Left cardiac atrium (tissue), 4 donors: ENCODE results near the gene COL21A1. TPM values are rescaled to one million over a fixed set of nuclear protein-coding genes. Genes with fewer than 3 reads are reported as not detected.
A peak's percentile ranks its signal among the peaks of the same experiment; 100 is the strongest.
"Not testable (repeated sequence)": the region's sequence is repeated elsewhere in the genome, so short reads cannot be mapped to it uniquely, and the experiment has no call there.

ENCODE experiments used
- ATAC-seq, 2 donors: fragments of 200-7000 bp; cut with Tn5 transposase; one replicate each; pipeline ENCODE4 v1.9.1; 2020; ENCODE audit warnings: mild to moderate bottlenecking in 2 of 2, moderate library complexity in 2 of 2
- DNase-seq: peaks from one replicate; pipeline ENCODE4 v3.0.0-alpha.2; 2020
- intact Hi-C, 2 donors: fragments of 100-400 bp; cut with DNase I; formaldehyde crosslinking; loops; one replicate each; pipeline versions ENCODE4 v1.14.1 to v1.15.1; 2022 to 2023
- total RNA-seq, 2 donors: library from RNA; stranded (reverse); fragmentation: NEBNext Ultra II Directional; extraction: Animal tissue kit (Norgen Biotek cat#: 25700); gene quantifications; one replicate each; pipeline ENCODE4 v1.2.1, GENCODE V29; 2021
- donor health status: DM: no; HTN: yes; CAD: no.
- donor health status: DM: no; HTN: yes; CAD: no; lungs with severe emphysema.
- donor health status: DM: yes; HTN: yes; CAD: no.
- donor health status: Dilated cardiomyopathy.

COL21A1 gene
- total RNA-seq, 2 donors from 2014 or later, result 9.2 to 12.5 TPM

GRCh38 chr6:56037601-56038000, 209.8 kb downstream of the COL21A1 start:
- ATAC-seq (no peak), DNase-seq (no peak)
- intact Hi-C loops, result no loop called here

DNA sequence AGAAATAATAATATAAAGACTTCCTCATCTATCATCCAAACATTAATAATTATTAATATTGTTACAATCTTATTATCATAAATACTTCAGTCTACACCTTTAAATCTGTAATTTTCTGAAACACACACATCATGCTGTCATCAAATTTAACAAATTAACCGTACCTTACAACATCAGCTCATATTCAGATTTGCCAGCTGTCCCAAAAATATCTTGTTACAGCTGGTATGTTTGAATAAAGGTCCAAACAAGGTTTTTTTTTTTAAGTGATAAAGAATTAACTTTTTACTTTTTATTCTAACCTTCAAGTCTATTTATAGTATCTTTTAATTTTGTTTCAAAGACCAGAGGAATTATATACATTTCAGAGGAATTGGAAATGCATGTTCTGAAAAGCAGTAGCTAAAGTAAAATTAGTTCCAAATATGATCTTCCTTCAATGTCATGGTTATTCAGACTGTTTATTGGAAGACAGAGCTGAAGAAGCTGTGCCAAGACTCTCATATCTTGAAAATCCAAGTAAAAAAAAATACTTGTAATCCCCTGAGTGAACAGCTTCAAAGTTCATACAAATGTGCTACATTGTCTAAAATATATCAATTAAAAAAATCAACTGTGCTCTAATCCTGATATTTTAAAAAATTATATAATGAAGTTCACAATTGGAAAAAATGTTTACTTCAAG, 210.3 kb downstream of the COL21A1 start:
- intact Hi-C loops, result no loop called here
- DNase-seq (no peak), ATAC-seq (no peak)

- DNase-seq (no peak), ATAC-seq (no peak)
- intact Hi-C loops, result no loop called here
Observed at GRCh38 chr6:56033401-56033800, 214.0 kb downstream of the COL21A1 start.

DNA sequence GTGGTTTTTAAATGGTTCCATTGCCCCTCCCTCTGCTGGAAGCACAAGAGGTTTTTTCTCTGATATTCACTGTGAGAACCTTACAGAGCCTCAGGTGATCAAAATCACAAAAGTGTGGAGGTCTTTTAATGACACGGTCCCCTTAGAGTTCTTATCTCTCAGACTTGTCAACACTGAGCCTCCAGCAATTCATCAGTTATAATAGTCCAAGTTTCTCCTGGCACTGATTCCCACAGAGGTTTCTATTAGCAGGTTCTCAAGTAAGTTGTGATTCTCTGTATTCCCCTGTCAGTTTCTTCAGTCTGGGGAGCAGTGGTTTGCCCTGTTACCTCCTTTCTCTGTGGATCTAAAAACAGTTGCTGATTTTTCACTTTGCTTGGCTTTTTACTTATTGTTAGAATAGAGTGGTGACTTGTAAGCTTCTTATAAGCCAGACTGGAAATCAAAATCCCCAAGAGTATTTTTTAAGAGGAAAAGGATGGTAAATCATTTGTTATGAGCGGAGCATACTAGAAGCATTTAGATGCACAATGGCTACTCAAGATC, 214.6 kb downstream of the COL21A1 start:
- ATAC-seq, result no peak
- no peak for DNase-seq
- intact Hi-C loops, result no loop called here

GRCh38 chr6:56027865-56028264, 219.5 kb downstream of the COL21A1 start:
- ATAC-seq (no peak), DNase-seq (no peak)
- intact Hi-C loops, result no loop called here

DNA sequence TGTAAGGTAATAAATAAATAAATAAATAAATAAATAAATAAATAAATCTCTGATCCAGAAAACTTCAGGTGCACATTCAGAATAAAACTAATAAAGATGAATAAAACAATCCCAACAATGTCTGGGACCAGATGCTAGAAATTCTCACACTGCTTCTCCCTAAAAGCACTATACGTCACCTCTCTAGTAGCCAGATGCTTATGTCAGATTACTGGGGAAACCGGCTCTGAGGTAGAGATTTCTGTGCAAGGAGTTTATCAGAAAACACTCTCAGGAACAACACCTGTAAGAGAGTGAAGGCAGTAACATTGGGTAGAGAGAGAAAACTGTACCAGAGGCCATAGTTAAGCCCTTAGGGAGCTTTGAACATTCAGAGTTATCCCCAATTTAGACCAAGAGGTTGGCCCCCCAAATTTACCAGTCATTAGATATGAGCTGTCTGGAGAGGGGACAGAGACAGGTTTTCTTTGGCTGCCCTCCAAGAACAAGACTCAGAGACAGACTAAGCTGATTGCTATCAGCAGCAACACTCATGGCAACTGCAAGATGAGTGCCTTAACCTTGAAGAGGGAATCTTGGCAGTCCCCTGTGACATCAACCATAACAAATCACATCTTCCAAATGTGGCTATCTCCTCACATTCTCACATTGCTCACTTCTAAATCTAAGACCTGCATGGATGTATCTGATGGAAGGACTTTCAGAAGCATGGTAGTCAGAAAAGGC, 220.8 kb downstream of the COL21A1 start:
- no peak for ATAC-seq
- DNase-seq, result no peak
- intact Hi-C loops, result no loop called here

DNA sequence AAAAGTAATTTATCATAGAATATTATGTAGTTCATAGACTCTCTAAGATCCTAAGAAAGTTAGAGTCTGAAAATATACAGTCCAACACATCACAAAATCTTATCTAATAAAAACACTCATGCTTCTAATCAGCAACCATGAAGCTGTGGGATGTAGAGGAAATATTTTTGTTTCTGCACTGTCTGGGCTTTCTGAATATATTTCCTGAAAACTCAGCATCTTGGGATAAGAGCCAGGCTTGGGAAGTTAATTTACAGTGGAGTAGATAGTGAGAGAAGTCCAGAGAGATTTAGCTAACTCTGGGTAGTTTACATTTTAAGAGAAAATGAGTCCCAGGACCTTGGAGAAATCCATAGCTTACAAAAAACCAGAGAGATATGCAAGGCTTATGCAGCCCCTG, 221.6 kb downstream of the COL21A1 start:
- DNase-seq (no peak), ATAC-seq (peak in 1 of 2 donors; percentile 41)
- intact Hi-C loops, result no loop called here

- ATAC-seq (peak in 1 of 2 donors; percentile 33), DNase-seq (no peak)
- intact Hi-C loops, result no loop called here
Observed at GRCh38 chr6:56024931-56025330, 222.4 kb downstream of the COL21A1 start.

DNA sequence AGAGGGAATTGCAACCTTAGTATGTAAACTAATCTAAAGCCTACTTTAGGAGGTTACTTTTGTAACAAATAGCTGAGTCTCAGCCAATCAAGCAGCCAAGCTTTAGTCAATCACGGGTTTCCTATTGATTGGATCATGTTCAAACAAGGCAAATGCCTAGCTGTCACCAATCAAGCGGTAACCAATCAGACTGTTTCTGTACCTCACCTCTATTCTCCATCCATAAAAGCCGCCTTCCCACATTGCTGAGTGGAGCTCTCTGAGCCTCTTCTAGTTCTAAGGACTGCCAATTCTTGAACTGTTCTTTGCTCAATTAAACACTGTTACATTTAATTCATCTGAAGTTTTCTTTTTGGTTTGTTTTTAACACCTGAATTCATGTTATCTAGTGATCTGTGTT, 223.6 kb downstream of the COL21A1 start:
- intact Hi-C loops, result no loop called here
- ATAC-seq (no peak), DNase-seq (no peak)

DNA sequence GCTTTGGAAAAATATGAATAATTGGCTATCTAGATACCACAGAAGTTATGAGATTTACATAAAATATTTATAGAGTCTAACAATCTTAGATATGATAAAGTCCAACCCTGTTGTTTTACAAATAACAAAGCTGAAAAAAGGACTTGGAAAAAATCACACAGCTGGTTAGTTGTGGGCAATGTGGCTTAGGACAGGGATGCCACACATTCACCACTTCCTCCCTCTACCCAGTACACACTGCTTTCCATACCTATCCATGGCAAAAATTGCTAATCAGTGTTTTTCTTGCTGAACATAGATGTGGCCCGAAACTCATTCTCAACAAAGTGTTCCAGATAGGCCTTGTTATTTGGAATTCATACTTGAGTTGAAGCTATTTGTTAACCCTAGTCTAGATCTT, 224.7 kb downstream of the COL21A1 start:
- ATAC-seq (no peak), DNase-seq (no peak)
- intact Hi-C loops, result no loop called here

DNA sequence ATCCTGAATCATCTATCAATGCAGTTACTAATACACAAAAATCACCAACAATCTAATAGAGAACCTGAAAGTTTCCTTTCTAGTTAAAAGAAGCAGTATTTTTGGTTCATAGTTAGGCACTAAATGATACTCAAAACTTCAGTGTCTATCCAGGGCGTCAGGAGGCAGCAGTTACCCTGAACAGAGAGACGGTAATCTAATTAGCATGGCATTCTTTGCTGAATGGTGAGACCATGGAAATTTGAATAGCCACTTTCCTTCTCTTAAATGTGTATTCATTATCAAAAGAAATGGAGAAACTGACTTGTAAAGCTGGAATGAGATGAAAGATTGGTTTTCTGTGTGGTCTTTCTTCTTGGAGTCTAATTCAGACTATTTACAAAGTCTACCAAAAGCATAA, 225.4 kb downstream of the COL21A1 start:
- ATAC-seq, result no peak
- intact Hi-C loops, result no loop called here

DNA sequence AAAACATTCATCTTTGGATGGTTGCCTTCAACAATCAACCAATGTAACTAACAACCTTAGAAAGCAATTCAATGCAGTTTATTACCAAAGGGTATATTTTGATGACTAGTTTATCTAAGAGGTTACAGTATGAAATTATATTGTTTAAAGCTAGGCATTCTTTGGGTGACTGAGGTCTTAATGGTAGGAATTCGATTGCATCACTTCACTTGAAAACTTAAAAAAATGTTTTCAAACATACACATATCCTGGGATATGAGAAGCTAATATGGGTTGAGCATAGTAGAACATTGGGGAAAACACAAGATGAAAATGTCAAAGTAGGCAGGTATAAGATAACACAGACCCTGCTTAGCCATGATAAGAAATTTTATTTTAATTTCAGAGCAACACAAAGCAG, 227.4 kb downstream of the COL21A1 start:
- ATAC-seq (no peak), DNase-seq (no peak)
- intact Hi-C loops, result no loop called here

More for the DNA sequence above, 225.4 kb downstream of the COL21A1 start:
- no peak for DNase-seq

DNA sequence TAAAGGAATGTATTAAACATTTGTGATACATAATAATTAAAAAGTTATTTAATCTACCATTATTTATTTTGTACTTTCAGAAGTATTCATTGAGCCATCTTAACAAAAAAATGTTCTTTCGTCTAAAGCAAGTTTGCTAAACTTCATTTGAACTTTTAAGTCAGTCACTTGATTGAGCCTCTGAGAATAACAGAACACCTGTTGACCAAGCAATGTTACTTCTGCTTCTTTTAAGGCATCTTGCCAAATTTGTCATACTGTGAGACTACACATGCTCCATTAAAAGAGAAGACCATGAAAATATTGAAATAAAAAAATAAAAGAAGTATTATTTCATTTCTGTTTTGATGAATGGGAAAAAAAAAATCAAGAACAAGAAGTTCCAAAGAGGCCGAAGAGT, 230.2 kb downstream of the COL21A1 start:
- intact Hi-C loops, result no loop called here
- no peak for ATAC-seq
- no peak for DNase-seq

DNA sequence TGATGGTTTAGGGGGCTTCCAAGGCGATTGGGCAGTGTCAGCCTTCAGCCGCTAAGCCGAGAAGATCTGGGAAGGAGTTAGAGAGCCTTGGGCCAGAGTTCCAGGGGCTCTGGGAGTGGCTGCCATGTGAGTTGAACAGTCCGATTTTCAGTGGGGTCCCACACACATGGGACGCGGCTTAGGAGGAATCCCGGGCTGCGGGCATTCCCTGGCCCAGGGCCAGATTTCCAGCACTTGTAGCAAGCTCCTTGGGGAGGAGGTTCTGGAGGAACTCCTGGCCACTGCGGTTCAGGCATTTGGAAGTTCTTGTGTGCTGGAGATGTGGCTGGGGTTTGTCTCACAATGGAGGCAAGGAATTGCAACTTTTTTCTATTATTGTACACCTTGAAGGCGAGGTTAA, 233.3 kb downstream of the COL21A1 start:
- intact Hi-C loops, ATAC-seq: not testable (repeated sequence)
- DNase-seq, result peak; percentile 19

GRCh38 chr6:56009636-56010035, 237.7 kb downstream of the COL21A1 start:
- no peak for ATAC-seq
- intact Hi-C loops, result no loop called here

More at GRCh38 chr6:56009636-56010035, 237.7 kb downstream of the COL21A1 start:
- no peak for DNase-seq
